GM23248 (cell line): Measurements from ENCODE around the gene ADAMTSL5. TPM values are rescaled to one million over a fixed set of nuclear protein-coding genes. Genes with fewer than 3 reads are reported as not detected.
A peak's percentile ranks its signal among the peaks of the same experiment; 100 is the strongest.

Experiments used
- DNase-seq: peaks from one replicate; pipeline ENCODE4 v3.0.0-alpha.2; 2015
- H2AFZ ChIP-seq: fragments of 200-600 bp; sonication (generic); 2 replicates; pipeline ENCODE4 v1.6.1; 2016; ENCODE audit warnings: antibody characterized with exemption
- H3F3A ChIP-seq: fragments of 200-600 bp; sonication (generic); 2 replicates; pipeline ENCODE4 v1.6.1; 2016; ENCODE audit warnings: mild to moderate bottlenecking, antibody characterized with exemption, mixed run types; ENCODE audit not compliant: insufficient read depth
- H3K27ac ChIP-seq: fragments of 200-600 bp; sonication (generic); 2 replicates; pipeline ENCODE4 v1.5.1; 2016; ENCODE audit warnings: mild to moderate bottlenecking
- H3K27me3 ChIP-seq: fragments of 200-600 bp; sonication (generic); replicated peaks from 2 replicates; pipeline ENCODE4 v1.6.1; 2016; ENCODE audit warnings: mild to moderate bottlenecking; ENCODE audit not compliant: insufficient read depth
- H3K36me3 ChIP-seq: fragments of 200-600 bp; sonication (generic); 2 replicates; pipeline ENCODE4 v1.6.1; 2016; ENCODE audit warnings: low read depth, mild to moderate bottlenecking
- H3K4me1 ChIP-seq: fragments of 200-600 bp; sonication (generic); 2 replicates; pipeline ENCODE4 v1.6.1; 2016; ENCODE audit warnings: mild to moderate bottlenecking; ENCODE audit not compliant: insufficient read depth
- H3K4me2 ChIP-seq: fragments of 200-600 bp; sonication (generic); one replicate; pipeline ENCODE4 v1.6.1; 2016; ENCODE audit warnings: mild to moderate bottlenecking; ENCODE audit not compliant: unreplicated experiment
- H3K4me3 ChIP-seq: fragments of 200-600 bp; sonication (generic); 2 replicates; pipeline ENCODE4 v1.5.1; 2016; ENCODE audit warnings: mild to moderate bottlenecking
- H3K79me2 ChIP-seq: fragments of 200-600 bp; sonication (generic); 2 replicates; pipeline ENCODE4 v1.6.1; 2016; ENCODE audit warnings: mild to moderate bottlenecking; ENCODE audit not compliant: insufficient read depth
- H3K9ac ChIP-seq: fragments of 200-600 bp; sonication (generic); 2 replicates; pipeline ENCODE4 v1.6.1; 2016; ENCODE audit warnings: mild to moderate bottlenecking
- H3K9me2 ChIP-seq: fragments of 200-600 bp; sonication (generic); 2 replicates; pipeline ENCODE4 v1.6.1; 2016; ENCODE audit warnings: mixed run types, mild to moderate bottlenecking, moderate library complexity; ENCODE audit not compliant: insufficient read depth
- H3K9me3 ChIP-seq: fragments of 200-600 bp; sonication (generic); one replicate; pipeline ENCODE4 v1.6.1; 2017; ENCODE audit warnings: low read depth
- H4K20me1 ChIP-seq: fragments of 200-600 bp; sonication (generic); 2 replicates; pipeline ENCODE4 v1.6.0; 2016; ENCODE audit not compliant: insufficient read depth
- EZH2 ChIP-seq: fragments of 200-600 bp; sonication (generic); IDR thresholded peaks from 2 replicates; pipeline ENCODE4 v1.6.1; 2018; ENCODE audit warnings: antibody characterized with exemption, mild to moderate bottlenecking; ENCODE audit not compliant: insufficient read depth, poor library complexity, severe bottlenecking
- EZH2phosphoT487 ChIP-seq: fragments of 200-600 bp; sonication (generic); IDR thresholded peaks from 2 replicates; pipeline ENCODE4 v1.6.1; 2018; ENCODE audit warnings: antibody characterized with exemption, moderate library complexity, mild to moderate bottlenecking, low read depth; ENCODE audit not compliant: insufficient read depth
- WGBS, 2 experiments: methylation state at CpG; one replicate each; pipeline ENCODE4 v1.1.6; 2015 to 2017; ENCODE audit warnings: low lambda C conversion rate in 2 of 2, low coverage in 1 of 2; ENCODE audit errors: missing lambda C conversion rate in 2 of 2; 5-methylcytosine and 5-hydroxymethylcytosine counted together
- in situ Hi-C: fragments of 300-500 bp; cut with MboI; formaldehyde crosslinking; loops from 2 replicates; pipeline ENCODE4 v1.15.0; 2020
- polyA plus RNA-seq: library from polyadenylated mRNA; unstranded; fragments of >200 nt; fragmentation: Nextera tagmentation; extraction: Ambion mirVana; gene quantifications from 2 replicates; pipeline ENCODE4 v1.2.1, GENCODE V29; 2016
- total RNA-seq: library from RNA; depleted of rRNA; stranded (reverse); fragments of >200 nt; shearing (Covaris generic); gene quantifications from 2 replicates; pipeline ENCODE4 v1.2.3, GENCODE V29; 2014

The ADAMTSL5 gene
- total and polyA plus RNA-seq, 2 experiments from 2014 or later: 19.3 to 31.7 TPM

DNA sequence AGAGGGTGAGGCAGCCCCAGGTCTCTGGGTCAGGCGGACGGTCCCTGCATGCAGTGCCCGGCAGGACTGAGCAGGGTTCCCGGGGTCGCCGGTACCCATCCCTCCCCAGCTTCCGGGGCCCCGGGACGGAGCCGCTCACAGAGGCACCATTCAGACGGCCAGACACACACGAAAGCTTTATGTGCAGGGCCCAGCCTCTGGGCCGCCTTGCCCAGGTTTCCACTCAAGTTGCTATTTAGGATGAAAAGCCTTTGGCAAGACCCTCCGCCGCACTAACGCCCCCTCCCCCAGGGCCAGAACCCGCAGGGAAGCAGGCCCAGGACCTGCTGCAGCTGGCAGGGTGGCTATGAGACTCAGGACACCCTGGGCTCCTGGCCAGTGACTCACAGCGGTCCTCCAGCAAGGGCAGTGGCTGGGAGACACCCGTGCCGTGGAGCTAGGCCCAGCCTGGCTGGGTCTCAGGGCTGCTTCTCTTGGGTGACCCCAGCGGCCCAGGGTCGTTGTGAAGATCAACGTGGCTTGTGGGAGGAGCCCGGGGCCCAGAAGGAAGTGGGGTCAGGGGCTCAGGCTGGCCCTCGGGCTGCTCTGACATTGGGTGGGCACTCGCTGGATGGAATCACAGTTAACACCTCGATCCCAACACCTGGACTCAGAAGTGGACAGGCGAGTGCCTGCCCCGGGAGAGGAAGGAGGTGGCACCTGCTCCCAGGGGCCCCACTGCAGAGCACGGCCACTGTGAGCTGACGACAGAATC is 38.6 kb downstream of the ADAMTSL5 start:
- Histone ChIP-seq H3K79me2 (peaks cover 28% of the 10 kb centered on the region), H3K27me3 (no peaks in the 10 kb centered on the region; the same call in 1 of the 2 replicates), H3K9me2 (no peaks in the 10 kb centered on the region), H3F3A (no peaks in the 10 kb centered on the region), H3K27ac (no peak overlapping the region), H4K20me1 (no peaks in the 10 kb centered on the region), H3K4me3 (no peak overlapping the region), H2AFZ (no peak overlapping the region), H3K4me1 (no peaks in the 10 kb centered on the region), H3K9ac (no peak overlapping the region), H3K36me3 (no peaks in the 10 kb centered on the region), H3K9me3 (no peaks in the 10 kb centered on the region), H3K4me2 (no peak overlapping the region)
- DNase-seq: peak; percentile 69
- TF ChIP-seq EZH2phosphoT487 (no peak), EZH2 (no peak)
- in situ Hi-C loops: no loop called here
- WGBS, 2 experiments: 59 to 67% methylated on average over 30 to 31 of the region's 31 CpGs

DNA sequence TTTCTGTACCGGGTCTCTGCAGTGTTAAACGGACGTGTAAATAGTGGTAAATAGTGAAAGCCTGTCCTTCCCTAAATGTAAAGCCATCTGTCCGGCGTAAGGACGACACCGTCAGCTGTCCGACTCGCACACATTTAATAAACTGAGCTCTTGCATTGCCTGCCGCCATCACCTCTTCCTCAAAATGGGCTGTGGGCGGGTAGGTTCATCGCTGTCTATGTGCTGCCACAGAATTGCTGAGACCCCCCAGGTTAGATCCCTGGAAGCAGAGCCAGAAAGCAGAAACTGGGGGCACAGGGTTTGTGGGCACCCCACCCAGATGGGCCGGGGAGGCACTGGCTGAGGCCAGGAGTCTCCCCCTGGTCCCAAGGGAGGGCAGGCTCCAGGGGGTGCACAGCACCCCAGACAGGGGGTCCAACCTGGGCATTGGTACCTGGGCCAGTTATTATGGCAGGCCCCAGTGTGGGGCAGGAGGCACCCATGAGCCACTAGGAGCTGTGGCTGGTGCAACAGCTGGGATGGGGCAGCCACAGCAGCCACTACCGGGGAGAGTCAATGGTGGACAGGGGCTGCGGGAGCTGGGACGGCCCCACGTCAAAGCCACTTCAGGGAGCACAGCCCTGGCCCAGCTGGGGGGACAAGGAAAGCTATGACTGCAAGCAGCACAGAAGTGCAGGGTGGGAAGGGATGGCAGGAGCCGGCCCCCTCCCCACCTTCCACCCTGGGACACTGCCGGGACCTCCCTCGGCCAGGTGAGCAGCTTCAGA is 39.6 kb downstream of the ADAMTSL5 start:
- Histone ChIP-seq H3K27me3 (no peaks in the 10 kb centered on the region; the same call in 1 of the 2 replicates), H2AFZ (no peak overlapping the region), H3K36me3 (no peaks in the 10 kb centered on the region), H3K9ac (no peak overlapping the region), H3K4me2 (no peak overlapping the region), H3K4me1 (no peaks in the 10 kb centered on the region), H3K27ac (no peak overlapping the region), H3K9me2 (no peaks in the 10 kb centered on the region), H3F3A (no peaks in the 10 kb centered on the region), H4K20me1 (no peaks in the 10 kb centered on the region), H3K4me3 (no peak overlapping the region), H3K9me3 (no peaks in the 10 kb centered on the region), H3K79me2 (peaks cover 22% of the 10 kb centered on the region)
- no peak for TF ChIP-seq EZH2phosphoT487
- TF ChIP-seq EZH2: no peak
- in situ Hi-C loops: no loop called here
- WGBS, 2 experiments: 66 to 68% methylated on average over 20 of the region's 20 CpGs
- no peak for DNase-seq

DNA sequence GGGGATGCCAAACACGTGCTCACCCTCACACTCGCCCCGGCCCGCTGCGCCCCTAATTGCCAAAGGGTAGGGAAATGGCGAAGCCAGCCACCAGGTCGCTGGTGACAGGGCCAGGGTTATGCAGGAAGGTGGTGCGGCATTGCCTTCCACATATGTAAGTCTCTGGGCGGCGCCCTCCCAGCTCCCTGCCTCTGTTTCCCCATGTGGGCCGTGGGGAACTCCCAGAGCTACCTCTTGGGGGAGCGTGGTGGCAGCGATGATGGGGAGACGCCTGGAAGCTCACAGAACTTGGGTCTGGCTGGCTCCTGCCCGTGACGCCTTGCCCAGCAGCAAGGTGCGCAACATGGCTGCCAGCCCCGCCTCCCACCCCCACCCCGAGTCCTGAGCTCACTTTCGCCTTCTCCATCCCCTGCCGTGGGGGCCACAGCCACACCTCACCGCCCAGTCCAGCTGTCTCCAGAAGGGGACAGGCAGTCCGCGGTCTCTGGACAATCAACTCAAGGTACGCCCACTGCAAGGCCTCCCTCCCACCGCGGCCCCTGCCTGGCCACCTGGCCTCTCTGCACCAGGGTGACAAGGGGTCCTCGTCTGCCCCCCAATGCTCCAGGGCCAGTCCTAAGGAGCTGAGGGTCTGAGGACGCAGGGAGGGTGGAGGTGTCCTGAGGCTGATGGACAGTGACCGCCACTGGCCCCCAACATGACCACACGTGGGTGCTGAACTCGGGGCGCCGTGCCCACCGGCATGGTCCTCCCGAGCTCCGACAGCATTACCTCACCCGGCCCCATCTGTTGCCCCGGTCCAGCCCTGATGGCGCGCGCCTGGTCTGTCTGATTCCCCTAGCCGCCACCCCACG is 40.4 kb downstream of the ADAMTSL5 start:
- in situ Hi-C loops: no loop called here

More for the DNA sequence above, 40.4 kb downstream of the ADAMTSL5 start:
- Histone ChIP-seq H3K36me3 (no peaks in the 10 kb centered on the region), H3K9ac (no peak overlapping the region), H3K4me3 (no peak overlapping the region), H4K20me1 (no peaks in the 10 kb centered on the region), H3K27me3 (no peaks in the 10 kb centered on the region; the same call in 1 of the 2 replicates), H3K79me2 (peaks cover 13% of the 10 kb centered on the region), H3K4me2 (no peak overlapping the region), H3K9me3 (no peaks in the 10 kb centered on the region), H3F3A (no peaks in the 10 kb centered on the region), H3K4me1 (no peaks in the 10 kb centered on the region), H2AFZ (no peak overlapping the region), H3K9me2 (no peaks in the 10 kb centered on the region), H3K27ac (no peak overlapping the region)
- DNase-seq: no peak
- TF ChIP-seq EZH2: no peak
- TF ChIP-seq EZH2phosphoT487: no peak
- 41 to 52% methylated on average over 37 to 44 of the region's 44 CpGs for WGBS, 2 experiments
